Left lung (tissue), 10 donors: ENCODE measurements around the gene HINT1. TPM values are rescaled to one million over a fixed set of nuclear protein-coding genes. Genes with fewer than 3 reads are reported as not detected.

ENCODE experiments used
- ATAC-seq: fragments of 200-7000 bp; cut with Tn5 transposase; one replicate; pipeline ENCODE4 v1.9.1; 2020; ENCODE audit warnings: moderate library complexity
- DNase-seq, 4 donors: peaks; one replicate each; pipeline ENCODE4 v3.0.0-alpha.2; 2013 to 2020
- H3K27ac ChIP-seq, 2 donors: fragments of 200-600 bp; sonication (generic) in 1 of 2; one replicate each; pipeline versions ENCODE4 v1.5.0 to v1.8.0; 2020 to 2021
- H3K27me3 ChIP-seq, 2 donors: fragments of 200-600 bp; sonication (generic) in 1 of 2; one replicate each; pipeline versions ENCODE4 v1.5.0 to v1.8.0; 2020 to 2021
- H3K36me3 ChIP-seq, 2 donors: fragments of 200-600 bp; sonication (generic) in 1 of 2; one replicate each; pipeline versions ENCODE4 v1.5.0 to v1.8.0; 2020 to 2021
- H3K4me1 ChIP-seq, 2 donors: fragments of 200-600 bp; one replicate each; pipeline ENCODE4 v1.8.0; 2021
- H3K4me3 ChIP-seq, 2 donors: fragments of 200-600 bp; sonication (generic) in 1 of 2; one replicate each; pipeline versions ENCODE4 v1.5.0 to v1.8.0; 2020 to 2021; ENCODE audit warnings: mild to moderate bottlenecking in 1 of 2
- H3K9me3 ChIP-seq, 2 donors: fragments of 200-600 bp; sonication (generic) in 1 of 2; one replicate each; pipeline versions ENCODE4 v1.5.0 to v1.8.0; 2020 to 2021
- CTCF ChIP-seq, 2 donors: fragments of 200-600 bp; sonication (generic) in 1 of 2; IDR thresholded peaks; one replicate each; pipeline versions ENCODE4 v1.5.0 to v1.8.0; 2021; ENCODE audit warnings: antibody characterized with exemption in 2 of 2
- intact Hi-C, 2 donors: fragments of 100-400 bp; cut with DNase I; formaldehyde crosslinking; loops; one replicate each; pipeline versions ENCODE4 v1.11.2 to v1.14.2; 2022
- polyA plus RNA-seq, 6 donors: library from polyadenylated mRNA; unstranded; fragments of 120-200 nt; gene quantifications; one replicate each; pipeline ENCODE4 v1.2.1, GENCODE V29; 2013; ENCODE audit not compliant: insufficient read length in 6 of 6
- total RNA-seq, 2 donors: library from RNA; stranded (reverse); fragmentation: NEBNext Ultra II Directional; extraction: Animal tissue kit (Norgen Biotek cat#: 25700); gene quantifications; one replicate each; pipeline ENCODE4 v1.2.1, GENCODE V29; 2021
- donor health status: DM: no; HTN: yes; CAD: no.
- donor health status: DM: no; HTN: no; CAD: no.

HINT1 gene
- total and polyA plus RNA-seq, 8 donors, result 168 to 298 (median 278) TPM

- no peak for TF ChIP-seq CTCF (IDR thresholded peaks at IDR 0.05)
- H3K36me3 ChIP-seq, result no peaks in the 10 kb centered on the region
- no peaks in the 10 kb centered on the region for H3K27me3 ChIP-seq
- intact Hi-C loops, result loop anchor here in 1 of 2 donors (5.0 kb wide), 1 partner anchor 217 kb away; no protein-coding TSS in a partner anchor
- peak overlapping the region; percentile 71 to 73 for H3K4me3 ChIP-seq
- peak overlapping the region; percentile 74 to 87 for H3K27ac ChIP-seq
- H3K9me3 ChIP-seq, result no peaks in the 10 kb centered on the region
- ATAC-seq (no peak), DNase-seq (no peak)
- H3K4me1 ChIP-seq, result peaks cover 13 to 14% of the 10 kb centered on the region in 2 donors
Observed at GRCh38 chr5:131169810-131170539, 4.9 kb upstream of the HINT1 start.

GRCh38 chr5:131167615-131168014, 2.6 kb upstream of the HINT1 start:
- ATAC-seq (no peak), DNase-seq (no peak)
- no peak for TF ChIP-seq CTCF (IDR thresholded peaks at IDR 0.05)
- H3K4me1 ChIP-seq, result peaks cover 24 to 31% of the 10 kb centered on the region in 2 donors
- H3K9me3 ChIP-seq, result no peaks in the 10 kb centered on the region
- intact Hi-C loops, result no loop called here
- no peak overlapping the region for H3K4me3 ChIP-seq
- no peak overlapping the region for H3K27ac ChIP-seq
- no peaks in the 10 kb centered on the region for H3K36me3 ChIP-seq
- H3K27me3 ChIP-seq, result no peaks in the 10 kb centered on the region

GRCh38 chr5:131164191-131165118, 601 bp downstream of the HINT1 start:
- ATAC-seq (peak; percentile 85), DNase-seq (peak; percentile 59 to 93 (median 68))
- intact Hi-C loops, result no loop called here
- Histone ChIP-seq H3K36me3 (peaks cover 0 to 30% of the 10 kb centered on the region in 2 donors), H3K9me3 (no peaks in the 10 kb centered on the region), H3K27ac (peak overlapping the region; percentile 96), H3K4me3 (peak overlapping the region; percentile 89 to 91), H3K4me1 (peaks cover 18 to 29% of the 10 kb centered on the region in 2 donors), H3K27me3 (no peaks in the 10 kb centered on the region)
- TF ChIP-seq CTCF (IDR thresholded peaks at IDR 0.05), result no peak

- intact Hi-C loops, result no loop called here
- peaks cover 0 to 40% of the 10 kb centered on the region in 2 donors for H3K36me3 ChIP-seq
- DNase-seq (no peak), ATAC-seq (peak; percentile 13)
- H3K4me3 ChIP-seq, result peak overlapping the region; percentile 89 to 91
- TF ChIP-seq CTCF (IDR thresholded peaks at IDR 0.05), result no peak
- no peaks in the 10 kb centered on the region for H3K9me3 ChIP-seq
- H3K4me1 ChIP-seq, result peaks cover 18 to 29% of the 10 kb centered on the region in 2 donors
- peak overlapping the region; percentile 96 for H3K27ac ChIP-seq
- no peaks in the 10 kb centered on the region for H3K27me3 ChIP-seq
Observed at GRCh38 chr5:131163276-131164119, 1.6 kb downstream of the HINT1 start.
